Left ventricle myocardium inferior (tissue), 1 donor: ENCODE measurements around the gene SGCD. TPM values are rescaled to one million over a fixed set of nuclear protein-coding genes. Genes with fewer than 3 reads are reported as not detected.

Experiments
- DNase-seq: peaks from one replicate; pipeline ENCODE4 v3.0.0-alpha.2; 2020
- H3K27ac ChIP-seq: fragments of 200-600 bp; replicated peaks from 2 replicates; pipeline ENCODE4 v1.8.0; 2021
- H3K27me3 ChIP-seq: fragments of 200-600 bp; 2 replicates; pipeline ENCODE4 v1.8.0; 2021; ENCODE audit warnings: low read depth
- H3K36me3 ChIP-seq: fragments of 200-600 bp; 2 replicates; pipeline ENCODE4 v1.8.0; 2021
- H3K4me1 ChIP-seq: fragments of 200-600 bp; 2 replicates; pipeline ENCODE4 v1.8.0; 2021
- H3K4me3 ChIP-seq: fragments of 200-600 bp; 2 replicates; pipeline ENCODE4 v1.8.0; 2021; ENCODE audit warnings: mild to moderate bottlenecking, moderate library complexity
- H3K9me3 ChIP-seq: fragments of 200-600 bp; replicated peaks from 2 replicates; pipeline ENCODE4 v1.8.0; 2021
- intact Hi-C: fragments of 100-400 bp; cut with micrococcal nuclease; formaldehyde crosslinking; loops from one replicate; pipeline ENCODE4 v1.11.0; 2022
- total RNA-seq: library from RNA; stranded (reverse); fragmentation: NEBNext Ultra II Directional; extraction: Animal tissue kit (Norgen Biotek cat#: 25700); gene quantifications from one replicate; pipeline ENCODE4 v1.2.1, GENCODE V29; 2021
- TF ChIP-seq, protein P1 (sequence below): fragments of 200-600 bp; IDR thresholded peaks from 2 replicates; pipeline ENCODE4 v1.8.0; 2021; ENCODE audit warnings: antibody characterized with exemption, mild to moderate bottlenecking, borderline replicate concordance
- donor health status: DM: no; HTN: yes; CAD: no; lungs with severe emphysema.

Gene SGCD
- total RNA-seq, 1 donor from 2014 or later = 98.7 TPM

GRCh38 chr5:156339139-156339841, 12.3 kb downstream of the SGCD start:
- Histone ChIP-seq H3K4me3 (no peak overlapping the region), H3K27ac (no peak overlapping the region), H3K4me1 (peaks cover 6% of the 10 kb centered on the region), H3K9me3 (no peaks in the 10 kb centered on the region), H3K36me3 (no peaks in the 10 kb centered on the region), H3K27me3 (no peaks in the 10 kb centered on the region)
- no peak for DNase-seq
- TF ChIP-seq, protein P1, sequence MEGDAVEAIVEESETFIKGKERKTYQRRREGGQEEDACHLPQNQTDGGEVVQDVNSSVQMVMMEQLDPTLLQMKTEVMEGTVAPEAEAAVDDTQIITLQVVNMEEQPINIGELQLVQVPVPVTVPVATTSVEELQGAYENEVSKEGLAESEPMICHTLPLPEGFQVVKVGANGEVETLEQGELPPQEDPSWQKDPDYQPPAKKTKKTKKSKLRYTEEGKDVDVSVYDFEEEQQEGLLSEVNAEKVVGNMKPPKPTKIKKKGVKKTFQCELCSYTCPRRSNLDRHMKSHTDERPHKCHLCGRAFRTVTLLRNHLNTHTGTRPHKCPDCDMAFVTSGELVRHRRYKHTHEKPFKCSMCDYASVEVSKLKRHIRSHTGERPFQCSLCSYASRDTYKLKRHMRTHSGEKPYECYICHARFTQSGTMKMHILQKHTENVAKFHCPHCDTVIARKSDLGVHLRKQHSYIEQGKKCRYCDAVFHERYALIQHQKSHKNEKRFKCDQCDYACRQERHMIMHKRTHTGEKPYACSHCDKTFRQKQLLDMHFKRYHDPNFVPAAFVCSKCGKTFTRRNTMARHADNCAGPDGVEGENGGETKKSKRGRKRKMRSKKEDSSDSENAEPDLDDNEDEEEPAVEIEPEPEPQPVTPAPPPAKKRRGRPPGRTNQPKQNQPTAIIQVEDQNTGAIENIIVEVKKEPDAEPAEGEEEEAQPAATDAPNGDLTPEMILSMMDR = no peak
- intact Hi-C loops = no loop called here

DNA sequence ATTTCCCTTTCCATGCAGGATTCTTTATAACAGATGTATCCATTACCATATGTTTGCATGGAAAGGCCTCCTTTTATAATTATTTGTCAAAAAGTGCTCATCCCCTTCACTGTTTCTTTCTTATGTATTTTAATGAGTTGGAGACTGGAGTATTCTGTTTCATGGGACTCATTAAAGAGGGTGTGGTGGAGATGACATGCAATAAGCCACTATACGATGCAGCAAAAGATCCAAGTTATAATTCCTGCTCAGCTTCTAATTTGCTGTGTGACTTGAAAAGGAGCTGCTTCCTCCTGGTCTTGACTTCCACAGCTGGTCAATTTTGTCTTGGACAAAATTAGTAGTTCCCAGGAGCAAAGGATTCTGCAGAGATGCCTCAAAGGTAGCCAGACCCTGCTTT, 13.9 kb downstream of the SGCD start:
- DNase-seq = no peak
- Histone ChIP-seq H3K27me3 (no peaks in the 10 kb centered on the region), H3K27ac (no peak overlapping the region), H3K4me3 (no peak overlapping the region), H3K4me1 (peaks cover 6% of the 10 kb centered on the region), H3K9me3 (no peaks in the 10 kb centered on the region), H3K36me3 (peaks cover 7% of the 10 kb centered on the region)
- TF ChIP-seq, protein P1 = no peak
- intact Hi-C loops = no loop called here

- peaks cover 7% of the 10 kb centered on the region for H3K36me3 ChIP-seq
- DNase-seq = no peak
- no peak overlapping the region for H3K27ac ChIP-seq
- no peaks in the 10 kb centered on the region for H3K4me1 ChIP-seq
- intact Hi-C loops = no loop called here
- no peaks in the 10 kb centered on the region for H3K9me3 ChIP-seq
- H3K4me3 ChIP-seq = no peak overlapping the region
- no peaks in the 10 kb centered on the region for H3K27me3 ChIP-seq
- TF ChIP-seq, protein P1 = no peak
These were observed 23.3 kb downstream of the SGCD start for GRCh38 chr5:156350256-156350655.

GRCh38 chr5:156351423-156351822, 24.5 kb downstream of the SGCD start:
- Histone ChIP-seq H3K4me3 (no peak overlapping the region), H3K9me3 (no peaks in the 10 kb centered on the region), H3K27ac (no peak overlapping the region), H3K4me1 (no peaks in the 10 kb centered on the region), H3K27me3 (no peaks in the 10 kb centered on the region), H3K36me3 (peaks cover 4% of the 10 kb centered on the region)
- DNase-seq = no peak
- TF ChIP-seq, protein P1 = no peak
- intact Hi-C loops = no loop called here

DNA sequence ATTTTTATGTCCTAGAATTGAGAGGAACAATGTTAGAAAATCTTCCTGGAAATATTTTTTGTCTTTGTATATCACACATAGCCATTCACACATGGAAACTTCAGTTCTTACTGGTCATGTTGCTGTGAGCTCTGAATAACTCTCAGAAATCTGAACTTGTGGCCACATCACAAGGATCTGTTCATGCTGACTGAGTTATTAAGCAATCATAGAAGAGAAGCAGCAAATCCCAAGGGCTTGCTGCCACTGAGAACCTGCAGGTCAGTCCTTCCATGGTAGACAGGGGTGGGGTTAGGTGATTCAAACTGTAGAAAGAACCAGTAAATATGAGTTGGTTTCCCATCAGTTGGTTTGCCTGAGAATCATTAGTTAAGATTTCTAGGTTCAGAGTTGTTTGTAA, 27.6 kb downstream of the SGCD start:
- TF ChIP-seq, protein P1 = no peak
- H3K4me1 ChIP-seq = peaks cover 19% of the 10 kb centered on the region
- DNase-seq = no peak
- no peaks in the 10 kb centered on the region for H3K27me3 ChIP-seq
- H3K36me3 ChIP-seq = no peaks in the 10 kb centered on the region
- intact Hi-C loops = no loop called here
- H3K9me3 ChIP-seq = no peaks in the 10 kb centered on the region
- H3K4me3 ChIP-seq = no peak overlapping the region
- no peak overlapping the region for H3K27ac ChIP-seq
